Lower leg skin (tissue), 3 donors: ENCODE measurements around the gene NLRP5.

ENCODE experiments used
- CTCF ChIP-seq, 3 donors: fragments of 450-650 bp; IDR thresholded peaks; one replicate each; pipeline ENCODE4 v1.5.1; 2016; ENCODE audit warnings: antibody characterized with exemption in 3 of 3, mild to moderate bottlenecking in 3 of 3, moderate library complexity in 2 of 3
- POLR2A ChIP-seq, 2 donors: fragments of 450-650 bp; IDR thresholded peaks; one replicate each; pipeline ENCODE4 v1.6.1; 2016 to 2017; ENCODE audit warnings: antibody characterized with exemption in 2 of 2, mild to moderate bottlenecking in 1 of 2, moderate library complexity in 1 of 2

GRCh38 chr19:55959996-55960675 lies 26.4 kb upstream of the NLRP5 start:
- no peak for TF ChIP-seq CTCF (IDR thresholded peaks at IDR 0.05)
- TF ChIP-seq POLR2A (IDR thresholded peaks at IDR 0.05): no peak
